ENCODE measurements around the gene SLC25A45.
A peak's percentile ranks its signal among the peaks of the same experiment; 100 is the strongest.

Gene SLC25A45

DNA sequence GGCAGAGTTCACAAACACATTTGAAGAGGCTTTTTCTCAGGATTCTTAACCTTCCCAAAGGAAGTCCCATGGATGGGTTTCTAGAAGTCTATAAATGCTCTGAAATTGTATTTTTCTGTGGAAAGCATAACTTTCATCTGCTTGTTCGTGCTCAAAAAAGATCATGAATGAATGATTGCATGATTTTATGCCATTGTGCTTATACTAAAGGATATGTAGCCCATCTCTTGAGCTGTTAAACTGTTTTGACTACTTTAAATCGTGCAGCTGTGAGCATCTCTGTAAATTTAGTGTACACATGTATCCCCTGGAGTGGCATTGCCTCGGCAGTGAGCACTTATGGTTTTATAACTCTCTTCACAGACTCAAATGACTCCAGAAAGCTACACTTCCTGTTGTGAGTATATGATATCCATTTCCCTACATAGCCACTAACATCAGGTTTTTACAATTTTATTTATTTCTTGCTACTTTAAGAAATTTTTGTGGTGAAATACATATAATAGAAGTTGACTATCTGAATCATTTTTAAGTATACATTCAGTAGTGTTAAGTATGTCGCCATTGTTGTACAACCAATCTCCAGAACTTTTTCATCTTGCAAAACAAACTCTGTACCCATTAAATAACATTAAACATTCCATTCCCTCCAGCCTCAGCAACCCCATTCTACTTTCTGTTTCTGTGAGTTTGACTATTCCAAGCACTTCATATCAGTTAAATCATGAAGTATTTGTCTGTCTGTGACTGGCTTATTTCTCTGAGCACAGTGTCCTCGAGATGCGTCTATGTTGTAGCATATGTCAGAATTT lies 48.2 kb upstream of the SLC25A45 start:
- Histone ChIP-seq H3K9me3 (ENCODE audit: insufficient read depth, low read depth, low read length) (no peaks in the 10 kb centered on the region), H3K4me2 (ENCODE audit: low read depth, low read length, poor library complexity, severe bottlenecking) (peak overlapping the region; percentile 99), H3K4me1 (ENCODE audit: insufficient read depth, low read length, poor library complexity, severe bottlenecking) (peaks cover 72% of the 10 kb centered on the region), H2AFZ (ENCODE audit: low read length) (no peak overlapping the region), H3F3A (ENCODE audit: low read depth) (peaks cover 26% of the 10 kb centered on the region), H3K36me3 (ENCODE audit: insufficient read depth, low read length) (peaks cover 8% of the 10 kb centered on the region), H4K20me1 (ENCODE audit: insufficient read depth, low read length, poor library complexity, severe bottlenecking) (peaks cover 70% of the 10 kb centered on the region), H3K9ac (ENCODE audit: low read depth, low read length, poor library complexity, severe bottlenecking) (peak overlapping the region; percentile 100), H3K79me2 (ENCODE audit: insufficient read depth, low read length) (peaks cover 93% of the 10 kb centered on the region), H3K9me2 (replicated peaks; ENCODE audit: low read depth, low read length) (no peaks in the 10 kb centered on the region), H3K4me3 (ENCODE audit: low read length, poor library complexity, severe bottlenecking) (peak overlapping the region; percentile 94), H3K27me3 (ENCODE audit: insufficient read depth, low read length, poor library complexity, severe bottlenecking) (no peaks in the 10 kb centered on the region)
- TF ChIP-seq, protein P1, sequence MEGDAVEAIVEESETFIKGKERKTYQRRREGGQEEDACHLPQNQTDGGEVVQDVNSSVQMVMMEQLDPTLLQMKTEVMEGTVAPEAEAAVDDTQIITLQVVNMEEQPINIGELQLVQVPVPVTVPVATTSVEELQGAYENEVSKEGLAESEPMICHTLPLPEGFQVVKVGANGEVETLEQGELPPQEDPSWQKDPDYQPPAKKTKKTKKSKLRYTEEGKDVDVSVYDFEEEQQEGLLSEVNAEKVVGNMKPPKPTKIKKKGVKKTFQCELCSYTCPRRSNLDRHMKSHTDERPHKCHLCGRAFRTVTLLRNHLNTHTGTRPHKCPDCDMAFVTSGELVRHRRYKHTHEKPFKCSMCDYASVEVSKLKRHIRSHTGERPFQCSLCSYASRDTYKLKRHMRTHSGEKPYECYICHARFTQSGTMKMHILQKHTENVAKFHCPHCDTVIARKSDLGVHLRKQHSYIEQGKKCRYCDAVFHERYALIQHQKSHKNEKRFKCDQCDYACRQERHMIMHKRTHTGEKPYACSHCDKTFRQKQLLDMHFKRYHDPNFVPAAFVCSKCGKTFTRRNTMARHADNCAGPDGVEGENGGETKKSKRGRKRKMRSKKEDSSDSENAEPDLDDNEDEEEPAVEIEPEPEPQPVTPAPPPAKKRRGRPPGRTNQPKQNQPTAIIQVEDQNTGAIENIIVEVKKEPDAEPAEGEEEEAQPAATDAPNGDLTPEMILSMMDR (conservative IDR thresholded peaks at IDR 0.05; ENCODE audit: low read length) = no peak
- TF ChIP-seq EZH2phosphoT487 (IDR thresholded peaks at IDR 0.05; ENCODE audit: borderline replicate concordance) = no peak

GRCh38 chr11:65429724-65430405 lies 47.4 kb upstream of the SLC25A45 start:
- H4K20me1 ChIP-seq (ENCODE audit: insufficient read depth, low read length, poor library complexity, severe bottlenecking) = peaks cover 77% of the 10 kb centered on the region
- H3K9me2 ChIP-seq (replicated peaks; ENCODE audit: low read depth, low read length) = no peaks in the 10 kb centered on the region
- H3K79me2 ChIP-seq (ENCODE audit: insufficient read depth, low read length) = peaks cover 95% of the 10 kb centered on the region
- peaks cover 5% of the 10 kb centered on the region for H3K36me3 ChIP-seq (ENCODE audit: insufficient read depth, low read length)
- H3K4me2 ChIP-seq (ENCODE audit: low read depth, low read length, poor library complexity, severe bottlenecking) = peak overlapping the region; percentile 99
- no peaks in the 10 kb centered on the region for H3K9me3 ChIP-seq (ENCODE audit: insufficient read depth, low read depth, low read length)
- no peak for TF ChIP-seq EZH2phosphoT487 (IDR thresholded peaks at IDR 0.05; ENCODE audit: borderline replicate concordance)
- TF ChIP-seq, protein P1 (conservative IDR thresholded peaks at IDR 0.05; ENCODE audit: low read length) = no peak
- no peaks in the 10 kb centered on the region for H3K27me3 ChIP-seq (ENCODE audit: insufficient read depth, low read length, poor library complexity, severe bottlenecking)
- peaks cover 28% of the 10 kb centered on the region for H3F3A ChIP-seq (ENCODE audit: low read depth)
- H2AFZ ChIP-seq (ENCODE audit: low read length) = no peak overlapping the region
- peaks cover 79% of the 10 kb centered on the region for H3K4me1 ChIP-seq (ENCODE audit: insufficient read depth, low read length, poor library complexity, severe bottlenecking)
- H3K9ac ChIP-seq (ENCODE audit: low read depth, low read length, poor library complexity, severe bottlenecking) = peak overlapping the region; percentile 100
- H3K4me3 ChIP-seq (ENCODE audit: low read length, poor library complexity, severe bottlenecking) = peak overlapping the region; percentile 94

DNA sequence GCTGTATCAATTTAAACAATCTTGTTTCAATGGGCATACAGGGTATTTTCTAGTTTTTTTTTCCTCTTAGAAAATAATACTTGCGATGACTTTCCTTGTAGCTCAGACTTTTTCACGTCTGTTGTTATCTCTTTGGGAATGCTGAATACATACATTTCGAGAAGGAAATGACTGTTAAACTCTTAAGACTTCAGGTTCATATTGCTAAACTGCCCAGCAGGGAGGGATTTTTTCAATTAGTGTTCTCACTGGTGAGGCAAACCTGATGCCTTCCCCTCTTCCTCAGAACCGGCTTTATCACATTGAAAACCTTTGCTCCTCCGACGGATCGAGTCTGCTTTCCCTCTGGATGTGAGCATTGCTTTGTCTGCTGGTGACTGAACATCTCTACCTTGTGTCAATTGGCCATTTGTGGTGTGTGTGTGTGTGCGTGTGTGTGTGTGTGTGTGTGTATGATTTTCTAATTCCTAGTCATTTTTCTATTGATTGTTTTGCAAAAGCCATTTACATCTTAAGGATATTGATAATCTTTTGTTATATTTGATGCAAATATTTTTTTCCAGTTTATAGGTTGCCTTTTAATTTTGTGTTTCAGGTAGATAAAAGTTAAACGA lies 46.7 kb upstream of the SLC25A45 start:
- peak overlapping the region; percentile 99 for H3K4me2 ChIP-seq (ENCODE audit: low read depth, low read length, poor library complexity, severe bottlenecking)
- H4K20me1 ChIP-seq (ENCODE audit: insufficient read depth, low read length, poor library complexity, severe bottlenecking) = peaks cover 84% of the 10 kb centered on the region

More for the DNA sequence above, 46.7 kb upstream of the SLC25A45 start:
- H3K4me1 ChIP-seq (ENCODE audit: insufficient read depth, low read length, poor library complexity, severe bottlenecking) = peaks cover 82% of the 10 kb centered on the region
- peaks cover 28% of the 10 kb centered on the region for H3F3A ChIP-seq (ENCODE audit: low read depth)
- peak overlapping the region; percentile 100 for H3K9ac ChIP-seq (ENCODE audit: low read depth, low read length, poor library complexity, severe bottlenecking)
- H2AFZ ChIP-seq (ENCODE audit: low read length) = no peak overlapping the region
- no peaks in the 10 kb centered on the region for H3K27me3 ChIP-seq (ENCODE audit: insufficient read depth, low read length, poor library complexity, severe bottlenecking)
- H3K79me2 ChIP-seq (ENCODE audit: insufficient read depth, low read length) = peaks cover 95% of the 10 kb centered on the region
- TF ChIP-seq EZH2phosphoT487 (IDR thresholded peaks at IDR 0.05; ENCODE audit: borderline replicate concordance) = no peak
- TF ChIP-seq, protein P1 (conservative IDR thresholded peaks at IDR 0.05; ENCODE audit: low read length) = no peak
- H3K4me3 ChIP-seq (ENCODE audit: low read length, poor library complexity, severe bottlenecking) = peak overlapping the region; percentile 94
- no peaks in the 10 kb centered on the region for H3K9me3 ChIP-seq (ENCODE audit: insufficient read depth, low read depth, low read length)
- peaks cover under 1% of the 10 kb centered on the region for H3K36me3 ChIP-seq (ENCODE audit: insufficient read depth, low read length)
- no peaks in the 10 kb centered on the region for H3K9me2 ChIP-seq (replicated peaks; ENCODE audit: low read depth, low read length)
